Measurements from ENCODE around the gene AVL9. TPM values are rescaled to one million over a fixed set of nuclear protein-coding genes. Genes with fewer than 3 reads are reported as not detected.
A peak's percentile ranks its signal among the peaks of the same experiment; 100 is the strongest.

The AVL9 gene
- total and polyA plus RNA-seq, 2 of the 13 experiments (the other 11 are each of a cell fraction or from before 2014, with no cell fraction given) = 29.9 to 48.0 TPM

GRCh38 chr7:32490127-32490796, 5.0 kb upstream of the AVL9 start, which contains the start of gene LSM5 (continued):
- TF ChIP-seq MYNN (CRISPR knock-in tag; IDR thresholded peaks at IDR 0.05; ENCODE audit: low read depth) = peak; percentile 91; the same call in 1 of the 2 replicates
- no peak for TF ChIP-seq NR1H2 (CRISPR knock-in tag; IDR thresholded peaks at IDR 0.05; ENCODE audit: borderline replicate concordance, low read depth)
- TF ChIP-seq SIX1 (CRISPR knock-in tag; IDR thresholded peaks at IDR 0.05; ENCODE audit: borderline replicate concordance) = peak; percentile 55; the same call in 1 of the 2 replicates
- no peak for TF ChIP-seq ATF5 (CRISPR knock-in tag; IDR thresholded peaks at IDR 0.05; ENCODE audit: low read depth)
- peak; percentile 72 for TF ChIP-seq ZNF800 (CRISPR knock-in tag; IDR thresholded peaks at IDR 0.05)
- no peak for TF ChIP-seq NFIC (IDR thresholded peaks at IDR 0.05; ENCODE audit: low read length)
- TF ChIP-seq, protein P1, sequence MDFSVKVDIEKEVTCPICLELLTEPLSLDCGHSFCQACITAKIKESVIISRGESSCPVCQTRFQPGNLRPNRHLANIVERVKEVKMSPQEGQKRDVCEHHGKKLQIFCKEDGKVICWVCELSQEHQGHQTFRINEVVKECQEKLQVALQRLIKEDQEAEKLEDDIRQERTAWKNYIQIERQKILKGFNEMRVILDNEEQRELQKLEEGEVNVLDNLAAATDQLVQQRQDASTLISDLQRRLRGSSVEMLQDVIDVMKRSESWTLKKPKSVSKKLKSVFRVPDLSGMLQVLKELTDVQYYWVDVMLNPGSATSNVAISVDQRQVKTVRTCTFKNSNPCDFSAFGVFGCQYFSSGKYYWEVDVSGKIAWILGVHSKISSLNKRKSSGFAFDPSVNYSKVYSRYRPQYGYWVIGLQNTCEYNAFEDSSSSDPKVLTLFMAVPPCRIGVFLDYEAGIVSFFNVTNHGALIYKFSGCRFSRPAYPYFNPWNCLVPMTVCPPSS (IDR thresholded peaks at IDR 0.05) = no peak
- no peak for TF ChIP-seq CENPBD1 (CRISPR knock-in tag; IDR thresholded peaks at IDR 0.05; ENCODE audit: borderline replicate concordance, low read depth)
- TF ChIP-seq ELF4 (CRISPR knock-in tag; IDR thresholded peaks at IDR 0.05; ENCODE audit: borderline replicate concordance) = peak; percentile 63; the same call in 1 of the 2 replicates
- TF ChIP-seq AKNA (CRISPR knock-in tag; IDR thresholded peaks at IDR 0.05; ENCODE audit: borderline replicate concordance) = peak; percentile 62; the same call in 1 of the 2 replicates
- peak; percentile 50; the same call in 1 of the 2 replicates for TF ChIP-seq ZNF253 (CRISPR knock-in tag; IDR thresholded peaks at IDR 0.05; ENCODE audit: borderline replicate concordance)
- TF ChIP-seq, protein P2, sequence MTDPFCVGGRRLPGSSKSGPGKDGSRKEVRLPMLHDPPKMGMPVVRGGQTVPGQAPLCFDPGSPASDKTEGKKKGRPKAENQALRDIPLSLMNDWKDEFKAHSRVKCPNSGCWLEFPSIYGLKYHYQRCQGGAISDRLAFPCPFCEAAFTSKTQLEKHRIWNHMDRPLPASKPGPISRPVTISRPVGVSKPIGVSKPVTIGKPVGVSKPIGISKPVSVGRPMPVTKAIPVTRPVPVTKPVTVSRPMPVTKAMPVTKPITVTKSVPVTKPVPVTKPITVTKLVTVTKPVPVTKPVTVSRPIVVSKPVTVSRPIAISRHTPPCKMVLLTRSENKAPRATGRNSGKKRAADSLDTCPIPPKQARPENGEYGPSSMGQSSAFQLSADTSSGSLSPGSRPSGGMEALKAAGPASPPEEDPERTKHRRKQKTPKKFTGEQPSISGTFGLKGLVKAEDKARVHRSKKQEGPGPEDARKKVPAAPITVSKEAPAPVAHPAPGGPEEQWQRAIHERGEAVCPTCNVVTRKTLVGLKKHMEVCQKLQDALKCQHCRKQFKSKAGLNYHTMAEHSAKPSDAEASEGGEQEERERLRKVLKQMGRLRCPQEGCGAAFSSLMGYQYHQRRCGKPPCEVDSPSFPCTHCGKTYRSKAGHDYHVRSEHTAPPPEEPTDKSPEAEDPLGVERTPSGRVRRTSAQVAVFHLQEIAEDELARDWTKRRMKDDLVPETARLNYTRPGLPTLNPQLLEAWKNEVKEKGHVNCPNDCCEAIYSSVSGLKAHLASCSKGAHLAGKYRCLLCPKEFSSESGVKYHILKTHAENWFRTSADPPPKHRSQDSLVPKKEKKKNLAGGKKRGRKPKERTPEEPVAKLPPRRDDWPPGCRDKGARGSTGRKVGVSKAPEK (CRISPR knock-in tag; IDR thresholded peaks at IDR 0.05; ENCODE audit: borderline replicate concordance) = no peak
- TF ChIP-seq ZNF7 (CRISPR knock-in tag; IDR thresholded peaks at IDR 0.05) = no peak
- TF ChIP-seq HES4 (CRISPR knock-in tag; IDR thresholded peaks at IDR 0.05; ENCODE audit: borderline replicate concordance) = peak; percentile 93; the same call in 1 of the 2 replicates

Data from HepG2 (cell line).